Measurements from ENCODE around the gene OR1F1.
"Not testable (repeated sequence)": the region's sequence is repeated elsewhere in the genome, so short reads cannot be mapped to it uniquely, and the experiment has no call there.

OR1F1 gene

GRCh38 chr16:3161235-3162018, 26.6 kb upstream of the OR1F1 start:
- Histone ChIP-seq H3K27ac (ENCODE audit: insufficient read depth, low read length, poor library complexity, severe bottlenecking) (no peak overlapping the region), H3K9me3 (ENCODE audit: control insufficient read depth, low read length) (no peaks in the 10 kb centered on the region), H3K4me3 (ENCODE audit: insufficient read depth, low read depth, low read length, poor library complexity, severe bottlenecking) (no peak overlapping the region), H3K4me1 (ENCODE audit: control insufficient read depth, insufficient read depth, low read length, poor library complexity, severe bottlenecking) (peaks cover 10% of the 10 kb centered on the region), H3K36me3 (ENCODE audit: control insufficient read depth, insufficient read depth, low read length) (no peaks in the 10 kb centered on the region), H3K27me3 (replicated peaks; ENCODE audit: control insufficient read depth, insufficient read depth, low read length, poor library complexity, severe bottlenecking) (no peaks in the 10 kb centered on the region)
- DNase-seq: no peak

GRCh38 chr16:3164121-3164991, 23.6 kb upstream of the OR1F1 start:
- DNase-seq: no peak
- Histone ChIP-seq H3K4me1 (ENCODE audit: control insufficient read depth, insufficient read depth, low read length, poor library complexity, severe bottlenecking) (peaks cover 6% of the 10 kb centered on the region), H3K27ac (ENCODE audit: insufficient read depth, low read length, poor library complexity, severe bottlenecking) (no peak overlapping the region), H3K9me3 (ENCODE audit: control insufficient read depth, low read length) (no peaks in the 10 kb centered on the region), H3K4me3 (ENCODE audit: insufficient read depth, low read depth, low read length, poor library complexity, severe bottlenecking) (no peak overlapping the region), H3K27me3 (replicated peaks; ENCODE audit: control insufficient read depth, insufficient read depth, low read length, poor library complexity, severe bottlenecking) (no peaks in the 10 kb centered on the region), H3K36me3 (ENCODE audit: control insufficient read depth, insufficient read depth, low read length) (no peaks in the 10 kb centered on the region)

GRCh38 chr16:3165111-3165822, 22.7 kb upstream of the OR1F1 start:
- Histone ChIP-seq H3K9me3 (ENCODE audit: control insufficient read depth, low read length) (no peaks in the 10 kb centered on the region), H3K36me3 (ENCODE audit: control insufficient read depth, insufficient read depth, low read length) (no peaks in the 10 kb centered on the region), H3K4me1 (ENCODE audit: control insufficient read depth, insufficient read depth, low read length, poor library complexity, severe bottlenecking) (peaks cover 7% of the 10 kb centered on the region), H3K4me3 (ENCODE audit: insufficient read depth, low read depth, low read length, poor library complexity, severe bottlenecking) (peak overlapping the region; percentile 26), H3K27ac (ENCODE audit: insufficient read depth, low read length, poor library complexity, severe bottlenecking) (no peak overlapping the region), H3K27me3 (replicated peaks; ENCODE audit: control insufficient read depth, insufficient read depth, low read length, poor library complexity, severe bottlenecking) (no peaks in the 10 kb centered on the region)
- no peak for DNase-seq

GRCh38 chr16:3166505-3166886, 21.5 kb upstream of the OR1F1 start:
- Histone ChIP-seq H3K4me1 (ENCODE audit: control insufficient read depth, insufficient read depth, low read length, poor library complexity, severe bottlenecking) (peaks cover 20% of the 10 kb centered on the region), H3K9me3 (ENCODE audit: control insufficient read depth, low read length) (no peaks in the 10 kb centered on the region), H3K27me3 (replicated peaks; ENCODE audit: control insufficient read depth, insufficient read depth, low read length, poor library complexity, severe bottlenecking) (no peaks in the 10 kb centered on the region), H3K36me3 (ENCODE audit: control insufficient read depth, insufficient read depth, low read length) (no peaks in the 10 kb centered on the region), H3K4me3 (ENCODE audit: insufficient read depth, low read depth, low read length, poor library complexity, severe bottlenecking) (no peak overlapping the region), H3K27ac (ENCODE audit: insufficient read depth, low read length, poor library complexity, severe bottlenecking) (no peak overlapping the region)
- no peak for DNase-seq

GRCh38 chr16:3168729-3169128, 19.3 kb upstream of the OR1F1 start:
- not testable (repeated sequence) for H3K36me3 ChIP-seq (ENCODE audit: control insufficient read depth, insufficient read depth, low read length); H3K4me3 ChIP-seq (ENCODE audit: insufficient read depth, low read depth, low read length, poor library complexity, severe bottlenecking); H3K9me3 ChIP-seq (ENCODE audit: control insufficient read depth, low read length); H3K27me3 ChIP-seq (replicated peaks; ENCODE audit: control insufficient read depth, insufficient read depth, low read length, poor library complexity, severe bottlenecking); DNase-seq; H3K27ac ChIP-seq (ENCODE audit: insufficient read depth, low read length, poor library complexity, severe bottlenecking)
- peaks cover 29% of the 10 kb centered on the region for H3K4me1 ChIP-seq (ENCODE audit: control insufficient read depth, insufficient read depth, low read length, poor library complexity, severe bottlenecking)

- H3K9me3 ChIP-seq (ENCODE audit: control insufficient read depth, low read length): no peaks in the 10 kb centered on the region
- H3K27ac ChIP-seq (ENCODE audit: insufficient read depth, low read length, poor library complexity, severe bottlenecking): no peak overlapping the region
- H3K36me3 ChIP-seq (ENCODE audit: control insufficient read depth, insufficient read depth, low read length): no peaks in the 10 kb centered on the region
- DNase-seq: no peak
- peaks cover 42% of the 10 kb centered on the region for H3K4me1 ChIP-seq (ENCODE audit: control insufficient read depth, insufficient read depth, low read length, poor library complexity, severe bottlenecking)
- H3K27me3 ChIP-seq (replicated peaks; ENCODE audit: control insufficient read depth, insufficient read depth, low read length, poor library complexity, severe bottlenecking): peaks cover 23% of the 10 kb centered on the region
- peak overlapping the region; percentile 46 for H3K4me3 ChIP-seq (ENCODE audit: insufficient read depth, low read depth, low read length, poor library complexity, severe bottlenecking)
These were observed 17.4 kb upstream of the OR1F1 start for GRCh38 chr16:3170440-3171180.

GRCh38 chr16:3171181-3171854, 16.7 kb upstream of the OR1F1 start:
- Histone ChIP-seq H3K4me1 (ENCODE audit: control insufficient read depth, insufficient read depth, low read length, poor library complexity, severe bottlenecking) (peaks cover 40% of the 10 kb centered on the region), H3K36me3 (ENCODE audit: control insufficient read depth, insufficient read depth, low read length) (no peaks in the 10 kb centered on the region), H3K27me3 (replicated peaks; ENCODE audit: control insufficient read depth, insufficient read depth, low read length, poor library complexity, severe bottlenecking) (peaks cover 30% of the 10 kb centered on the region), H3K4me3 (ENCODE audit: insufficient read depth, low read depth, low read length, poor library complexity, severe bottlenecking) (peak overlapping the region; percentile 46), H3K27ac (ENCODE audit: insufficient read depth, low read length, poor library complexity, severe bottlenecking) (no peak overlapping the region), H3K9me3 (ENCODE audit: control insufficient read depth, low read length) (no peaks in the 10 kb centered on the region)
- peak; percentile 31 to 63 (median 55) for DNase-seq

- Histone ChIP-seq H3K9me3 (ENCODE audit: control insufficient read depth, low read length) (no peaks in the 10 kb centered on the region), H3K36me3 (ENCODE audit: control insufficient read depth, insufficient read depth, low read length) (no peaks in the 10 kb centered on the region), H3K27ac (ENCODE audit: insufficient read depth, low read length, poor library complexity, severe bottlenecking) (no peak overlapping the region), H3K4me3 (ENCODE audit: insufficient read depth, low read depth, low read length, poor library complexity, severe bottlenecking) (peak overlapping the region; percentile 30), H3K4me1 (ENCODE audit: control insufficient read depth, insufficient read depth, low read length, poor library complexity, severe bottlenecking) (peaks cover 40% of the 10 kb centered on the region), H3K27me3 (replicated peaks; ENCODE audit: control insufficient read depth, insufficient read depth, low read length, poor library complexity, severe bottlenecking) (peaks cover 31% of the 10 kb centered on the region)
- no peak for DNase-seq
These were observed 16.0 kb upstream of the OR1F1 start for GRCh38 chr16:3171855-3172593.

Measured in effector memory CD4-positive, alpha-beta T cell (primary cell).